ENCODE measurements around the gene COQ8B.

Gene COQ8B

GRCh38 chr19:40717325-40717879 is 716 bp upstream of the COQ8B start:
- DNase-seq: no peak

GRCh38 chr19:40716031-40716481 is 630 bp downstream of the COQ8B start:
- peak; percentile 89 for DNase-seq

- DNase-seq: peak; percentile 89
Observed at GRCh38 chr19:40714441-40715299, 2.0 kb downstream of the COQ8B start.

- DNase-seq: no peak
Observed at GRCh38 chr19:40713939-40714338, 2.7 kb downstream of the COQ8B start.

GRCh38 chr19:40709817-40710216 is 6.9 kb downstream of the COQ8B start:
- no peak for DNase-seq

- DNase-seq: no peak
Observed at GRCh38 chr19:40707615-40708014, 9.1 kb downstream of the COQ8B start.

GRCh38 chr19:40705950-40706619 is 10.6 kb downstream of the COQ8B start:
- DNase-seq: no peak

- DNase-seq: no peak
Observed at GRCh38 chr19:40705362-40705651, 11.4 kb downstream of the COQ8B start.

GRCh38 chr19:40704491-40705361 is 12.0 kb downstream of the COQ8B start:
- no peak for DNase-seq

- no peak for DNase-seq
Observed at GRCh38 chr19:40703029-40703755, 13.5 kb downstream of the COQ8B start.

GRCh38 chr19:40702337-40703012 is 14.2 kb downstream of the COQ8B start:
- no peak for DNase-seq

- no peak for DNase-seq
Observed at GRCh38 chr19:40701758-40702157, 14.9 kb downstream of the COQ8B start.

GRCh38 chr19:40700083-40700482 is 16.6 kb downstream of the COQ8B start:
- no peak for DNase-seq

- no peak for DNase-seq
Observed at GRCh38 chr19:40697007-40697406, 19.7 kb downstream of the COQ8B start.

GRCh38 chr19:40695881-40696280 is 20.8 kb downstream of the COQ8B start:
- no peak for DNase-seq

GRCh38 chr19:40693896-40694295 is 22.8 kb downstream of the COQ8B start:
- no peak for DNase-seq

GRCh38 chr19:40693150-40693788 is 23.4 kb downstream of the COQ8B start:
- no peak for DNase-seq

- DNase-seq: no peak
Observed at GRCh38 chr19:40692212-40692551, 24.5 kb downstream of the COQ8B start.

- no peak for DNase-seq
Observed at GRCh38 chr19:40691421-40692211, 25.1 kb downstream of the COQ8B start.

GRCh38 chr19:40690693-40691420 is 25.8 kb downstream of the COQ8B start:
- DNase-seq: peak; percentile 86
